ENCODE results near the gene CSF3R. TPM values are rescaled to one million over a fixed set of nuclear protein-coding genes. Genes with fewer than 3 reads are reported as not detected.

CSF3R gene
- total RNA-seq, 1 donor from 2014 or later: 0.20 TPM

DNA sequence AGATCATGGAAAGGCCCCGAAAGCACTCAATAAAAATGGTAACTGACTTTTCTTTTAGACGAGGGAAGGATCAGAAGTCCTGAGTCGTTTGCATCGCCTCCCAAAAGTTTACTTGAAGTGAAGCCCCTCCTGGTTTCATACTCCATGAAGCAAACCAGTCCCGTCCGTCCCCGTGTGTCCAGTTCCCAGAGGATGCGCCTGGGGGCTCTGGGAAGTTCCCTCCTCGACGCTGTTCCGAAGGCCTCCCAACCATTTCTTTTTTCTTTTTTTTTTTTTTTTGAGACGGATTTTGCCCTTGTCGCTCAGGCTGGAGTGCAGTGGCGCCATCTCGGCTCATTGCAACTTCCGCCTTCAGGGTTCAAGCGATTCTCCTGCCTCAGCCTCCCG lies 31.8 kb downstream of the CSF3R start:
- Histone ChIP-seq H3K36me3 (ENCODE audit: insufficient read depth, low read length) (peaks cover 15% of the 10 kb centered on the region), H3K4me3 (ENCODE audit: insufficient read depth, low read depth, low read length) (peak overlapping the region; percentile 75), H2AFZ (ENCODE audit: low read depth, low read length) (peak overlapping the region; percentile 94), H3K27me3 (ENCODE audit: insufficient read depth, low read length) (no peaks in the 10 kb centered on the region), H3K9ac (ENCODE audit: low read length) (peak overlapping the region; percentile 87), H4K20me1 (ENCODE audit: insufficient read depth, low read length) (no peaks in the 10 kb centered on the region), H3K27ac (ENCODE audit: low read depth, low read length) (peak overlapping the region; percentile 91), H3K79me2 (ENCODE audit: insufficient read depth, low read length) (no peaks in the 10 kb centered on the region), H3K9me3 (ENCODE audit: insufficient read depth, low read depth, low read length) (no peaks in the 10 kb centered on the region), H3K4me1 (ENCODE audit: insufficient read depth, low read length) (peaks cover 9% of the 10 kb centered on the region), H3K4me2 (ENCODE audit: low read length) (peak overlapping the region; percentile 89)
- FAIRE-seq (no peak), DNase-seq (ENCODE audit: low read depth) (no peak)
- peak overlapping the region; percentile 87 for H3K4me3 Mint-ChIP-seq (ENCODE audit: unreplicated experiment)
- peaks cover 2% of the 10 kb centered on the region for H3K9me3 Mint-ChIP-seq (ENCODE audit: unreplicated experiment)
- H3K27ac Mint-ChIP-seq (ENCODE audit: unreplicated experiment): peak overlapping the region; percentile 94
- no peaks in the 10 kb centered on the region for H3K27me3 Mint-ChIP-seq (ENCODE audit: low read depth, unreplicated experiment)
- H3K4me1 Mint-ChIP-seq (ENCODE audit: low read depth, unreplicated experiment): peaks cover 7% of the 10 kb centered on the region
- TF ChIP-seq, protein P1, sequence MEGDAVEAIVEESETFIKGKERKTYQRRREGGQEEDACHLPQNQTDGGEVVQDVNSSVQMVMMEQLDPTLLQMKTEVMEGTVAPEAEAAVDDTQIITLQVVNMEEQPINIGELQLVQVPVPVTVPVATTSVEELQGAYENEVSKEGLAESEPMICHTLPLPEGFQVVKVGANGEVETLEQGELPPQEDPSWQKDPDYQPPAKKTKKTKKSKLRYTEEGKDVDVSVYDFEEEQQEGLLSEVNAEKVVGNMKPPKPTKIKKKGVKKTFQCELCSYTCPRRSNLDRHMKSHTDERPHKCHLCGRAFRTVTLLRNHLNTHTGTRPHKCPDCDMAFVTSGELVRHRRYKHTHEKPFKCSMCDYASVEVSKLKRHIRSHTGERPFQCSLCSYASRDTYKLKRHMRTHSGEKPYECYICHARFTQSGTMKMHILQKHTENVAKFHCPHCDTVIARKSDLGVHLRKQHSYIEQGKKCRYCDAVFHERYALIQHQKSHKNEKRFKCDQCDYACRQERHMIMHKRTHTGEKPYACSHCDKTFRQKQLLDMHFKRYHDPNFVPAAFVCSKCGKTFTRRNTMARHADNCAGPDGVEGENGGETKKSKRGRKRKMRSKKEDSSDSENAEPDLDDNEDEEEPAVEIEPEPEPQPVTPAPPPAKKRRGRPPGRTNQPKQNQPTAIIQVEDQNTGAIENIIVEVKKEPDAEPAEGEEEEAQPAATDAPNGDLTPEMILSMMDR (IDR thresholded peaks at IDR 0.05; ENCODE audit: insufficient read depth, low read depth, low read length): no peak
- no peak for TF ChIP-seq EZH2 (IDR thresholded peaks at IDR 0.05; ENCODE audit: insufficient read depth, low read length)
- peaks cover 3% of the 10 kb centered on the region for H3K36me3 Mint-ChIP-seq (ENCODE audit: low read depth, unreplicated experiment)

DNA sequence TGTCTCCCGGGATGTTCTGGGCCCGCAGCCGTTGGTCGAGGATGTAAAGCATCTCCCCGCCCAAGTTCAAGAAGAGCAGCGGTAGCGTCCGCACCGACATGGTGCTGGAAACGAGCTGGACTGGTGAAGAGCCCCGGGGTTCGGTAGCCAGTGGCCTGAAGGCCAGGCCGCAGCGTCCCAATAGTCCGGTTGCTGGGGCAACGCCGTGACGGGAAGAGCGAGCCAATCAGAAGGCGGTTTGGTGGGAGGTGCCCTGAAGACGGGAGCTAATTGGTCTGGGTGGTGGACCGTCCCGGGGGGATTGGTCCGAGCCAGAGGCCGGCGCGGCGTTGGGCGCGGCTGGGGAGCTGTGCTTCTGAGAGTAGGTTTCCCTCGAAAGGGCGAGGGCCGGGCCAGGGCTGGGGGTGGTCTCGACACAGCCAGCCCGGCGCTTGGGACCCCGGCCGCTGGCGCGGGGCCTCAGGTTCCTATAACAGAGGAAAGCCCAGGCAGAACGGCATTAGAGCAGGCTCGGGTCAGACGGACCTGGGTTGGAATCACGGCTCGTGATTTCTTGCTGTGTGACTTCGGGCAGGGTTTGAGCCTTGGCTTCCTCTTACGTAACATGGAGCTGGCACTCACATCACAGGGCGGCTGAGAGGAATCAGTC lies 32.3 kb downstream of the CSF3R start, which contains the start of gene OSCP1:
Gene OSCP1, minus strand, starts transcription at position 182 of the 649 bp plus-strand sequence. Its CDS starts 82 bp downstream, at position 100.
- FAIRE-seq: peak; percentile 67
- no peaks in the 10 kb centered on the region for H3K27me3 Mint-ChIP-seq (ENCODE audit: low read depth, unreplicated experiment)

More for the DNA sequence above, 32.3 kb downstream of the CSF3R start, which contains the start of gene OSCP1:
- Histone ChIP-seq H3K79me2 (ENCODE audit: insufficient read depth, low read length) (no peaks in the 10 kb centered on the region), H3K9ac (ENCODE audit: low read length) (peak within 1 kb of the TSS; percentile 87), H3K4me3 (ENCODE audit: insufficient read depth, low read depth, low read length) (peak within 1 kb of the TSS; percentile 75), H3K9me3 (ENCODE audit: insufficient read depth, low read depth, low read length) (no peaks in the 10 kb centered on the region), H2AFZ (ENCODE audit: low read depth, low read length) (peak within 1 kb of the TSS; percentile 94), H3K27ac (ENCODE audit: low read depth, low read length) (peak within 1 kb of the TSS; percentile 91), H4K20me1 (ENCODE audit: insufficient read depth, low read length) (no peaks in the 10 kb centered on the region), H3K27me3 (ENCODE audit: insufficient read depth, low read length) (no peaks in the 10 kb centered on the region), H3K4me2 (ENCODE audit: low read length) (peak within 1 kb of the TSS; percentile 89), H3K36me3 (ENCODE audit: insufficient read depth, low read length) (peaks cover 12% of the 10 kb centered on the region), H3K4me1 (ENCODE audit: insufficient read depth, low read length) (peaks cover 9% of the 10 kb centered on the region)
- peaks cover 3% of the 10 kb centered on the region for H3K36me3 Mint-ChIP-seq (ENCODE audit: low read depth, unreplicated experiment)
- peak within 1 kb of the TSS; percentile 87 for H3K4me3 Mint-ChIP-seq (ENCODE audit: unreplicated experiment)
- peaks cover 7% of the 10 kb centered on the region for H3K4me1 Mint-ChIP-seq (ENCODE audit: low read depth, unreplicated experiment)
- TF ChIP-seq, protein P1 (IDR thresholded peaks at IDR 0.05; ENCODE audit: insufficient read depth, low read depth, low read length): no peak
- no peak for TF ChIP-seq EZH2 (IDR thresholded peaks at IDR 0.05; ENCODE audit: insufficient read depth, low read length)
- H3K9me3 Mint-ChIP-seq (ENCODE audit: unreplicated experiment): peaks cover 2% of the 10 kb centered on the region
- H3K27ac Mint-ChIP-seq (ENCODE audit: unreplicated experiment): peak within 1 kb of the TSS; percentile 94
- DNase-seq (ENCODE audit: low read depth): peak; percentile 93

All from astrocyte (in vitro differentiated cells and primary cell).